IMR-90 (cell line): ENCODE measurements around the gene FSTL5. TPM values are rescaled to one million over a fixed set of nuclear protein-coding genes. Genes with fewer than 3 reads are reported as not detected.

Source experiments
- ATAC-seq: fragments of 200-7000 bp; cut with Tn5 transposase; 2 replicates; pipeline ENCODE4 v1.9.1; 2020; ENCODE audit warnings: low read depth, mild to moderate bottlenecking, moderate library complexity
- BruUV-seq: library from RNA; stranded (reverse); fragments of 400-500 nt; replicated peaks from 2 replicates; lab custom pipeline; 2021; lab: Mats Ljungman, UMichigan
- CTCF ChIA-PET: fragments of 300-600 bp; formaldehyde crosslinking; extraction: SDS; loops from one replicate; lab custom pipeline; 2021; ENCODE audit warnings: antibody characterized with exemption; lab: Yijun Ruan, JAX
- POLR2A ChIA-PET: fragments of 300-600 bp; sonication (Branson Sonifier 250); formaldehyde crosslinking; loops from one replicate; lab custom pipeline; 2022; ENCODE audit warnings: antibody characterized with exemption; ENCODE audit not compliant: unreplicated experiment; lab: Charles Lee
- DNase-seq: peaks from one replicate; pipeline ENCODE4 v3.0.0; 2013
- H2AFZ ChIP-seq: replicated peaks from 2 replicates; pipeline ENCODE3; 2013; ENCODE audit warnings: low read length, mild to moderate bottlenecking; ENCODE audit not compliant: poor library complexity
- H2AK5ac ChIP-seq: 2 replicates; pipeline ENCODE4 v1.6.1; 2013; ENCODE audit warnings: low read depth, low read length, inconsistent platforms
- H2AK9ac ChIP-seq: replicated peaks from 2 replicates; pipeline ENCODE3; 2013; ENCODE audit warnings: mild to moderate bottlenecking, low read depth, low read length, moderate library complexity; ENCODE audit not compliant: poor library complexity
- H2BK120ac ChIP-seq: 2 replicates; pipeline ENCODE4 v1.6.1; 2013; ENCODE audit warnings: low read depth, low read length, inconsistent platforms
- H2BK15ac ChIP-seq: 3 replicates; pipeline ENCODE4 v1.6.1; 2013; ENCODE audit warnings: low read depth, low read length, inconsistent platforms
- H2BK20ac ChIP-seq: 2 replicates; pipeline ENCODE4 v1.6.1; 2013; ENCODE audit warnings: low read depth, mild to moderate bottlenecking, inconsistent platforms, low read length, moderate library complexity
- H2BK5ac ChIP-seq: 2 replicates; pipeline ENCODE4 v1.6.1; 2013; ENCODE audit warnings: mild to moderate bottlenecking, low read depth, low read length, inconsistent platforms; ENCODE audit not compliant: poor library complexity, severe bottlenecking
- H3K14ac ChIP-seq: replicated peaks from 2 replicates; pipeline ENCODE4 v1.6.1; 2013; ENCODE audit warnings: low read depth, low read length, inconsistent platforms
- H3K18ac ChIP-seq: 2 replicates; pipeline ENCODE4 v1.6.1; 2013; ENCODE audit warnings: low read depth, low read length, control low read depth
- H3K23ac ChIP-seq: 2 replicates; pipeline ENCODE4 v1.6.1; 2013; ENCODE audit warnings: low read depth, low read length, inconsistent platforms
- H3K27ac ChIP-seq: 2 replicates; pipeline ENCODE4 v1.5.1; 2013; ENCODE audit warnings: mild to moderate bottlenecking, control low read depth, low read length; ENCODE audit not compliant: insufficient read depth
- H3K27me3 ChIP-seq: 2 replicates; pipeline ENCODE4 v1.6.1; 2013; ENCODE audit warnings: low read length; ENCODE audit not compliant: control insufficient read depth, insufficient read depth
- H3K36me3 ChIP-seq: 2 replicates; pipeline ENCODE4 v1.6.1; 2013; ENCODE audit warnings: low read length, mixed read lengths; ENCODE audit not compliant: control insufficient read depth, insufficient read depth
- H3K4ac ChIP-seq: 2 replicates; pipeline ENCODE4 v1.6.1; 2013; ENCODE audit warnings: low read depth, low read length, inconsistent platforms
- H3K4me1 ChIP-seq: 2 replicates; pipeline ENCODE4 v1.6.1; 2013; ENCODE audit warnings: low read length, mixed read lengths; ENCODE audit not compliant: control insufficient read depth, insufficient read depth
- H3K4me2 ChIP-seq: 2 replicates; pipeline ENCODE4 v1.6.1; 2013; ENCODE audit warnings: low read depth, mild to moderate bottlenecking, control low read depth, low read length, moderate library complexity
- H3K4me3 ChIP-seq: 2 replicates; pipeline ENCODE4 v1.5.1; 2013; ENCODE audit warnings: low read depth, mild to moderate bottlenecking, control low read depth, low read length, moderate library complexity; ENCODE audit not compliant: insufficient read depth
- H3K56ac ChIP-seq: 2 replicates; pipeline ENCODE4 v1.6.1; 2013; ENCODE audit warnings: low read length, inconsistent platforms; ENCODE audit not compliant: insufficient read depth; ENCODE audit errors: extremely low read depth
- H3K79me1 ChIP-seq, 2 experiments: 2 replicates each; pipeline ENCODE4 v1.6.1; 2013; ENCODE audit warnings: low read length in 2 of 2, inconsistent platforms in 1 of 2, low read depth in 1 of 2
- H3K9ac ChIP-seq: 2 replicates; pipeline ENCODE4 v1.6.1; 2013; ENCODE audit warnings: low read depth, low read length, control low read depth
- H3K9me1 ChIP-seq: 2 replicates; pipeline ENCODE4 v1.6.1; 2013; ENCODE audit warnings: low read length, inconsistent platforms; ENCODE audit not compliant: insufficient read depth
- H3K9me3 ChIP-seq: 2 replicates; pipeline ENCODE4 v1.6.1; 2013; ENCODE audit warnings: low read length; ENCODE audit not compliant: control insufficient read depth, insufficient read depth
- H4K20me1 ChIP-seq: 2 replicates; pipeline ENCODE4 v1.6.1; 2013; ENCODE audit warnings: low read length, inconsistent platforms; ENCODE audit not compliant: insufficient read depth
- H4K5ac ChIP-seq: 2 replicates; pipeline ENCODE4 v1.6.1; 2013; ENCODE audit warnings: mild to moderate bottlenecking, low read depth, low read length, control low read depth
- H4K8ac ChIP-seq, 2 experiments: 2 replicates each; pipeline ENCODE4 v1.6.1; 2013; ENCODE audit warnings: low read depth in 2 of 2, low read length in 2 of 2, control low read depth in 1 of 2, inconsistent platforms in 1 of 2
- H4K91ac ChIP-seq: 2 replicates; pipeline ENCODE4 v1.6.1; 2013; ENCODE audit warnings: low read depth, low read length, inconsistent platforms; ENCODE audit not compliant: insufficient read depth
- BHLHE40 ChIP-seq: fragments of 150-350 bp; IDR thresholded peaks from 2 replicates; pipeline ENCODE4 v1.6.1; 2016; ENCODE audit warnings: mild to moderate bottlenecking, low read depth, low read length
- CEBPB ChIP-seq: IDR thresholded peaks from 2 replicates; pipeline ENCODE4 v1.6.1; 2012; ENCODE audit warnings: low read depth, low read length, improper control_type of control experiment
- CHD1 ChIP-seq: IDR thresholded peaks from 2 replicates; pipeline ENCODE4 v1.6.1; 2012; ENCODE audit warnings: low read depth, low read length, improper control_type of control experiment
- ELK1 ChIP-seq: fragments of 150-350 bp; IDR thresholded peaks from 2 replicates; pipeline ENCODE4 v1.6.1; 2016; ENCODE audit warnings: low read depth, mild to moderate bottlenecking, low read length, moderate library complexity, borderline replicate concordance
- FOS ChIP-seq: fragments of 150-350 bp; IDR thresholded peaks from 2 replicates; pipeline ENCODE4 v1.6.1; 2016; ENCODE audit warnings: low read depth, low read length
- MAFK ChIP-seq: IDR thresholded peaks from 2 replicates; pipeline ENCODE4 v1.6.1; 2012; ENCODE audit warnings: low read depth, low read length, improper control_type of control experiment
- MAZ ChIP-seq: IDR thresholded peaks from 2 replicates; pipeline ENCODE4 v1.6.1; 2012; ENCODE audit warnings: low read depth, mild to moderate bottlenecking, low read length, improper control_type of control experiment, moderate library complexity, borderline replicate concordance
- MXI1 ChIP-seq: IDR thresholded peaks from 2 replicates; pipeline ENCODE4 v1.6.1; 2012; ENCODE audit warnings: low read depth, mild to moderate bottlenecking, low read length, moderate library complexity, borderline replicate concordance
- NFE2L2 ChIP-seq: fragments of 150-350 bp; IDR thresholded peaks from 2 replicates; pipeline ENCODE4 v1.6.1; 2016; ENCODE audit warnings: low read depth, mild to moderate bottlenecking, low read length
- POLR2A ChIP-seq: IDR thresholded peaks from 2 replicates; pipeline ENCODE4 v1.6.1; 2012; ENCODE audit warnings: mild to moderate bottlenecking, low read depth, low read length
- RAD21 ChIP-seq: IDR thresholded peaks from 2 replicates; pipeline ENCODE4 v1.6.1; 2012; ENCODE audit warnings: low read length, improper control_type of control experiment
- RCOR1 ChIP-seq: IDR thresholded peaks from 2 replicates; pipeline ENCODE4 v1.6.1; 2012; ENCODE audit warnings: mild to moderate bottlenecking, low read length, improper control_type of control experiment; ENCODE audit not compliant: insufficient replicate concordance
- RFX5 ChIP-seq: IDR thresholded peaks from 2 replicates; pipeline ENCODE4 v1.8.0; 2012; ENCODE audit warnings: low read depth, mild to moderate bottlenecking, low read length, moderate library complexity
- SMC3 ChIP-seq: fragments of 150-350 bp; IDR thresholded peaks from 2 replicates; pipeline ENCODE4 v1.6.1; 2016; ENCODE audit warnings: low read depth, mild to moderate bottlenecking, antibody characterized with exemption, low read length, moderate library complexity
- USF2 ChIP-seq: fragments of 150-350 bp; IDR thresholded peaks from 2 replicates; pipeline ENCODE4 v1.6.1; 2017; ENCODE audit warnings: mild to moderate bottlenecking, antibody characterized with exemption, low read length, low read depth
- WGBS, 2 experiments: methylation state at CpG; one replicate each; pipeline versions ENCODE4 v1.1.5 to v1.1.7; 2013; ENCODE audit warnings: missing lambda C conversion rate in 2 of 2; ENCODE audit not compliant: insufficient read length in 1 of 2; ENCODE audit errors: extremely low coverage in 2 of 2; 5-methylcytosine and 5-hydroxymethylcytosine counted together
- dilution Hi-C: fragments of 300-500 bp; cut with HindIII; formaldehyde crosslinking; loops from one replicate; pipeline ENCODE4 v1.14.3; 2018; ENCODE audit warnings: low sequenced_read_pairs; ENCODE audit not compliant: unreplicated experiment
- in situ Hi-C: fragments of 300-500 bp; cut with MboI; formaldehyde crosslinking; loops from 3 replicates; pipeline ENCODE4 v1.14.3; 2019; ENCODE audit warnings: low sequenced_read_pairs, inconsistent platforms, mixed read lengths
- intact Hi-C: fragments of 100-400 bp; cut with micrococcal nuclease; formaldehyde crosslinking; loops from 2 replicates; pipeline ENCODE4 v1.10.0; 2022
- polyA plus RNA-seq, 3 experiments: library from polyadenylated mRNA; depleted of rRNA; stranded (reverse); fragments of >200 nt; gene quantifications; 2 replicates each; pipeline ENCODE4 v1.2.3, GENCODE V29; 2012; ENCODE audit warnings: low replicate concordance in 1 of 3
- total RNA-seq: library from RNA; depleted of rRNA; stranded (reverse); fragments of >200 nt; gene quantifications from 2 replicates; pipeline ENCODE4 v1.2.3, GENCODE V29; 2012
- TF ChIP-seq, protein P1 (sequence below): conservative IDR thresholded peaks from 2 replicates; pipeline ENCODE4 v1.5.1; 2012; ENCODE audit warnings: mild to moderate bottlenecking, low read depth, low read length, improper control_type of control experiment

Gene FSTL5
- total and polyA plus RNA-seq, 2 of the 4 experiments (the other 2 are of a cell fraction): under 0.01 TPM; not detected in 1

GRCh38 chr4:162046135-162046534, 117.7 kb downstream of the FSTL5 start:
- WGBS, 2 experiments: no CpG with 5 or more reads among the region's 4 CpGs
- H3K27ac ChIP-seq: no peak overlapping the region
- no peak overlapping the region for H3K4me3 ChIP-seq
- no peaks in the 10 kb centered on the region for H3K36me3 ChIP-seq
- no peaks in the 10 kb centered on the region for H3K27me3 ChIP-seq
- no TSS peak for BruUV-seq
- H4K5ac ChIP-seq: no peak overlapping the region
- no peak overlapping the region for H4K8ac ChIP-seq
- no peak overlapping the region for H3K4ac ChIP-seq
- H4K91ac ChIP-seq: no peak overlapping the region
- in situ Hi-C loops: no loop called here
- H2BK120ac ChIP-seq: no peak overlapping the region
- H2AK9ac ChIP-seq: no peak overlapping the region
- no peak for ATAC-seq
- H2BK5ac ChIP-seq: no peak overlapping the region
- no peak overlapping the region for H2AK5ac ChIP-seq
- H4K20me1 ChIP-seq: no peaks in the 10 kb centered on the region
- H3K9ac ChIP-seq: no peak overlapping the region
- TF ChIP-seq ELK1: no peak
- no peak for TF ChIP-seq MXI1
- TF ChIP-seq, protein P1, sequence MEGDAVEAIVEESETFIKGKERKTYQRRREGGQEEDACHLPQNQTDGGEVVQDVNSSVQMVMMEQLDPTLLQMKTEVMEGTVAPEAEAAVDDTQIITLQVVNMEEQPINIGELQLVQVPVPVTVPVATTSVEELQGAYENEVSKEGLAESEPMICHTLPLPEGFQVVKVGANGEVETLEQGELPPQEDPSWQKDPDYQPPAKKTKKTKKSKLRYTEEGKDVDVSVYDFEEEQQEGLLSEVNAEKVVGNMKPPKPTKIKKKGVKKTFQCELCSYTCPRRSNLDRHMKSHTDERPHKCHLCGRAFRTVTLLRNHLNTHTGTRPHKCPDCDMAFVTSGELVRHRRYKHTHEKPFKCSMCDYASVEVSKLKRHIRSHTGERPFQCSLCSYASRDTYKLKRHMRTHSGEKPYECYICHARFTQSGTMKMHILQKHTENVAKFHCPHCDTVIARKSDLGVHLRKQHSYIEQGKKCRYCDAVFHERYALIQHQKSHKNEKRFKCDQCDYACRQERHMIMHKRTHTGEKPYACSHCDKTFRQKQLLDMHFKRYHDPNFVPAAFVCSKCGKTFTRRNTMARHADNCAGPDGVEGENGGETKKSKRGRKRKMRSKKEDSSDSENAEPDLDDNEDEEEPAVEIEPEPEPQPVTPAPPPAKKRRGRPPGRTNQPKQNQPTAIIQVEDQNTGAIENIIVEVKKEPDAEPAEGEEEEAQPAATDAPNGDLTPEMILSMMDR: no peak
- no peak for TF ChIP-seq CEBPB
- TF ChIP-seq FOS: no peak
- TF ChIP-seq RAD21: no peak
- no peak for TF ChIP-seq CHD1
- TF ChIP-seq BHLHE40: no peak
- no peak for TF ChIP-seq NFE2L2
- no peak for TF ChIP-seq SMC3
- TF ChIP-seq RFX5: no peak
- no peak for TF ChIP-seq MAFK
- no peak for TF ChIP-seq RCOR1
- TF ChIP-seq POLR2A: no peak
- TF ChIP-seq USF2: no peak
- TF ChIP-seq MAZ: no peak
- H2BK20ac ChIP-seq: no peak overlapping the region
- H2BK15ac ChIP-seq: no peak overlapping the region
- DNase-seq: no peak
- dilution Hi-C loops: no loop called here
- POLR2A ChIA-PET: no interaction called here
- H3K18ac ChIP-seq: no peak overlapping the region
- H2AFZ ChIP-seq: no peak overlapping the region
- no peak overlapping the region for H3K23ac ChIP-seq
- no peak overlapping the region for H3K56ac ChIP-seq
- H3K4me1 ChIP-seq: no peaks in the 10 kb centered on the region
- H3K14ac ChIP-seq: no peak overlapping the region
- H3K79me1 ChIP-seq: no peaks in the 10 kb centered on the region
- no peaks in the 10 kb centered on the region for H3K9me3 ChIP-seq
- H3K9me1 ChIP-seq: no peaks in the 10 kb centered on the region
- intact Hi-C loops: no loop called here
- H3K4me2 ChIP-seq: no peak overlapping the region
- CTCF ChIA-PET: no interaction called here
